ENCODE data around the gene TK2. TPM values are rescaled to one million over a fixed set of nuclear protein-coding genes. Genes with fewer than 3 reads are reported as not detected.
A peak's percentile ranks its signal among the peaks of the same experiment; 100 is the strongest.
"Not testable (repeated sequence)": the region's sequence is repeated elsewhere in the genome, so short reads cannot be mapped to it uniquely, and the experiment has no call there.

Gene TK2
- 36.1 TPM for total RNA-seq
- long read RNA-seq, full-length matches to known transcripts: 31 of 37 reads
- long read RNA-seq, partial matches to known transcripts: 2 of 37 reads
- long read RNA-seq, other reads (novel, unspliced or antisense): 4 of 37 reads

DNA sequence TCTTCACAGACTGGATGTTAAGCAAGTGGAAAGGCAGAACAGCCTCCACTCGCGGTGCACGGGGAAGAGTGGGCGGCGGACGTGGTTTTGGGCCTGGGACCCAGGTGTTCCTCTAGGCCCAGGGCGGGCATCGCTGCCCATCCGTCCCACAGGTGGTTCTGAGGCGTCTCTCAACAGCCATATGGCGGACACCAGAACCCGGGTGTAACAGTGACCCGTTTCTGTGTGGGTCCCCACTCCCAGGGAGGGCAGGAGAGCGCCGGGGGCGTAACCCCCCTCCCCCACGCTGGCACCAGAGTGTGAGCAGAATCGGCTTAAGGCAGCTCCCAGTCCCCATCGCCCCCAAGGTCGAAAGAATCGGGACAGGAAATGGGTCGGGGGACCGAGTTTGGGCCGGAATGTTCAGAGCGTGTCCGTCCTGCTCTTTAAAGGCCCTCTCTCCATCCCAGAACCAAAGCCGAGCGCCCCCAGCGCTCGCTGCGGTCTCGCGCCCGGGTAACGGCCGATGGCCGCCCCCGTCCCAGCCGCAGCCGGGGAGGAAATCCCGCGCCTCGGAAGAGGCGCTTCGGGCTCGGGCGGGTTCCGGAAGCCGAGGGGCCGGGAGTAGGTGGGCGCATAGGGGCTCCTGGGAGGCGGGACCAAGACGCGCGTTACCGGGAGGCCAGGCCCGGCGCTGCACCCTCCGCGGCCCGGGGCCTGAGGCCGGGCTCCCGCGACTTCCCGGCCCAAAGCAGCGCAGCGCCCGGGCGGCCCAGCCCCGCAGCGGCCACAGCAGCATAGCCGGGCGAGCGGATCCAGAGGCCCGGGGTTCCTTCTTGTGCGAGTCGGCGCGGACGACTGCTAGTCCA, at the start of gene TK2:
Gene TK2 (minus strand): TSS at position 839 of the 848 bp plus-strand sequence. CDS start 61 bp downstream, at position 778.
- H3K27ac ChIP-seq: peak within 1 kb of the TSS; percentile 97
- peak; percentile 87 for DNase-seq
- peak; percentile 70 for ATAC-seq
- TF ChIP-seq, protein P1, sequence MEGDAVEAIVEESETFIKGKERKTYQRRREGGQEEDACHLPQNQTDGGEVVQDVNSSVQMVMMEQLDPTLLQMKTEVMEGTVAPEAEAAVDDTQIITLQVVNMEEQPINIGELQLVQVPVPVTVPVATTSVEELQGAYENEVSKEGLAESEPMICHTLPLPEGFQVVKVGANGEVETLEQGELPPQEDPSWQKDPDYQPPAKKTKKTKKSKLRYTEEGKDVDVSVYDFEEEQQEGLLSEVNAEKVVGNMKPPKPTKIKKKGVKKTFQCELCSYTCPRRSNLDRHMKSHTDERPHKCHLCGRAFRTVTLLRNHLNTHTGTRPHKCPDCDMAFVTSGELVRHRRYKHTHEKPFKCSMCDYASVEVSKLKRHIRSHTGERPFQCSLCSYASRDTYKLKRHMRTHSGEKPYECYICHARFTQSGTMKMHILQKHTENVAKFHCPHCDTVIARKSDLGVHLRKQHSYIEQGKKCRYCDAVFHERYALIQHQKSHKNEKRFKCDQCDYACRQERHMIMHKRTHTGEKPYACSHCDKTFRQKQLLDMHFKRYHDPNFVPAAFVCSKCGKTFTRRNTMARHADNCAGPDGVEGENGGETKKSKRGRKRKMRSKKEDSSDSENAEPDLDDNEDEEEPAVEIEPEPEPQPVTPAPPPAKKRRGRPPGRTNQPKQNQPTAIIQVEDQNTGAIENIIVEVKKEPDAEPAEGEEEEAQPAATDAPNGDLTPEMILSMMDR (IDR thresholded peaks at IDR 0.05): peak; percentile 35
- H3K4me3 ChIP-seq: peak within 1 kb of the TSS; percentile 75
- peaks cover 6% of the 10 kb centered on the region for H3K36me3 ChIP-seq
- intact Hi-C loops (cut with DNase I): no loop called here
- H3K9me3 ChIP-seq: no peaks in the 10 kb centered on the region
- peaks cover 42% of the 10 kb centered on the region for H3K4me1 ChIP-seq
- H3K27me3 ChIP-seq: no peaks in the 10 kb centered on the region

DNA sequence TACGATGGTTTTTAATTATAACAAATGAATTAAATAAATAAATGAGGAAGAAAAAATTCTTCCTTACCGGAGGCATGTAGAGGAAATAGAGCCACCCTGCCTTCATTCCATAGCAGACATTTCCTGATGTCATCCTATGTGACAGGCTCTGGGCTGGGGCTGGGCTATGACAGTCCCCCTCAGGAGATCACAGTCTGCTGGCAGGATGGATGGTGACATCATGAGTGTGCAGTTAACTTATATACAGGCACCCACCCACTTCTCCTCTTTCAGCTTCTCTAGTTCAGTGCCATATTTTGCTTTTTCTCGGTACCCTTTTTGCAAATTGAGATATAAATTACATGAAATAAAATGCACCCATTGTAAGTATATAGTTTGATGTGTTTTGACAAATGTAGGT, 48.2 kb upstream of the TK2 start:
- Histone ChIP-seq H3K36me3 (no peaks in the 10 kb centered on the region), H3K4me1 (no peaks in the 10 kb centered on the region), H3K27me3 (no peaks in the 10 kb centered on the region), H3K9me3 (no peaks in the 10 kb centered on the region), H3K27ac (no peak overlapping the region), H3K4me3 (no peak overlapping the region)
- no peak for ATAC-seq
- TF ChIP-seq, protein P1 (IDR thresholded peaks at IDR 0.05): no peak
- intact Hi-C loops (cut with DNase I): no loop called here
- no peak for DNase-seq

DNA sequence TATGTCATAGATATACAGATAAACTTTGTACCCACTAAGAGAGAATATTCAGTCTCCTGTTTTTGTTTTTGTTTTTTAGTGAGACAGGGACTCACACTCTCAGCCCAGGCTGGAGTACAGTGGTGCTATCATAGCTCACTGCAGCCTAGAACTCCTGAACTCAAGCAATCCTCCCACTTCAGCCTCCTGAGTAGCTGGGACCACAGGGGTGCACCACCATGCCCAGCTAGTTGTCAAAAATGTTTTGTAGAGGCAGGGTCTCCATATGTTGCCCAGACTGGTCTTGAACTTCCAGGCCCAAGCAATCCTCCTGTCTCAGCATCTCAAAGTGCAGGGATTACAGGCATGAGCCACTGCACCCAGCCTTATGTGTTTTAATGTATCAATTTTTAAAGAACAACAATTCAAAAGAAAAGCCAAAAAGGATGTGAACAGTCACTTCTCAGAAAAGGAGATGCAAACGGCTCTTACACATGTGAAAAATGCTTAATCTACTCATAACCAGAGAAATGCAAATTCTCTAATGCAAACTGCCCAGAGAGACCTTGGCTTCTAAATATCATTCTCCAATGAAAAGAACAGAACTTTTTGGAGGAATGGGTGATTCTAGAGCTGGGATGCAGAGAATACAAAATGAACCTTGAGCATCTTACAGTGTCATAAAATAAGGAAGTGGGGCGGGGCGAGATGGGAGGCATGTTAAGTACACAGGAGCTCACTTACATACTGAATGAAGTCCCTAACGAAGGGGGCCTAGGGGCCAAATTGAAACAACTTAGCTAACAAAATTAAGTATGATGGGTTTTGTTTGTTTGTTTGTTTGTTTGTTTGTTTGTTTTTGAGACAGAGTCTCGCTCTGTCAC, 47.3 kb upstream of the TK2 start:
- H3K27me3 ChIP-seq: no peaks in the 10 kb centered on the region
- H3K4me1 ChIP-seq: no peaks in the 10 kb centered on the region
- DNase-seq (no peak), ATAC-seq (no peak)
- intact Hi-C loops (cut with DNase I): no loop called here
- no peaks in the 10 kb centered on the region for H3K36me3 ChIP-seq
- H3K27ac ChIP-seq: no peak overlapping the region
- TF ChIP-seq, protein P1 (IDR thresholded peaks at IDR 0.05): no peak
- no peaks in the 10 kb centered on the region for H3K9me3 ChIP-seq
- no peak overlapping the region for H3K4me3 ChIP-seq

DNA sequence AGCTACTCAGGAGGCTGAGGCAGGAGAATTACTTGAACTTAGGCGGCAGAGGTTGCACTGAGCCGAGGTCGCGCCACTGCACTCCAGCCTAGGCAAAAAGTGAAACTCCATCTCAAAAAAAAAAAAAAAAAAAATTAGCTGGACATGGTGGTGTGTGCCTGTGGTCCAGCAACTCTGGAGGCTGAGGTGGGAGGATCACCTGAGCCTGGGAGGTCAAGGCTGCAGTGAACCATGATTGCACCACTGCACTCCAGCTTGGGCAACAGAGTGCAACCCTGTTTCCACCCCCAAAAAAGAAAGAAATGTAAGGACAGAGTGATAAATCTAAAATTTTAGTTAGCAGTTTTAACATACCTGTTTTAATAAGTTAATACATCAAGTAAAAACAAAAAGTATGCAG, 46.6 kb upstream of the TK2 start:
- H3K27me3 ChIP-seq; DNase-seq; ATAC-seq; H3K36me3 ChIP-seq; H3K9me3 ChIP-seq; H3K4me1 ChIP-seq; H3K4me3 ChIP-seq; intact Hi-C loops (cut with DNase I); H3K27ac ChIP-seq: not testable (repeated sequence)

DNA sequence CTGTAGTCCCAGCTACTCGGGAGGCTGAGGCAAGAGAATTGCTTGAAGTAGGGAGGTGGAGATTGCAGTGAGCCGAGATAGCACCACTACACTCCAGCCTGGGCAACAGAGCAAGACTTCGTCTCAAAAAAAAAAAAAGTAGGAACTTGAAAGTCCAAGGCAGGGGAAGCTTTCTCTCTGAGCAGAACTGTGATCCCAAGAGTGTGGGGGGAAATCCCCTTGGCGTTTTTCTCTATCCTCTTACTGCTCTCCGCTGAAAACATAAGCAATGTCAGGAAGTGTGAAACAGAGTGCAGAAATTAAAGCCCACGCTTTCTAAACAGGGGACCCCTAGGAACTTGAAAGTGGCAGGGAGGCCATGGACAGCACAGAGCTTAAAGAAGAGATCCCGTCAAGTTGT, 44.8 kb upstream of the TK2 start:
- no peaks in the 10 kb centered on the region for H3K4me1 ChIP-seq
- intact Hi-C loops (cut with DNase I): no loop called here
- H3K27ac ChIP-seq: no peak overlapping the region
- TF ChIP-seq, protein P1 (IDR thresholded peaks at IDR 0.05): no peak
- H3K4me3 ChIP-seq: no peak overlapping the region
- no peaks in the 10 kb centered on the region for H3K36me3 ChIP-seq
- ATAC-seq (peak; percentile 23), DNase-seq (no peak)
- H3K9me3 ChIP-seq: no peaks in the 10 kb centered on the region
- no peaks in the 10 kb centered on the region for H3K27me3 ChIP-seq

DNA sequence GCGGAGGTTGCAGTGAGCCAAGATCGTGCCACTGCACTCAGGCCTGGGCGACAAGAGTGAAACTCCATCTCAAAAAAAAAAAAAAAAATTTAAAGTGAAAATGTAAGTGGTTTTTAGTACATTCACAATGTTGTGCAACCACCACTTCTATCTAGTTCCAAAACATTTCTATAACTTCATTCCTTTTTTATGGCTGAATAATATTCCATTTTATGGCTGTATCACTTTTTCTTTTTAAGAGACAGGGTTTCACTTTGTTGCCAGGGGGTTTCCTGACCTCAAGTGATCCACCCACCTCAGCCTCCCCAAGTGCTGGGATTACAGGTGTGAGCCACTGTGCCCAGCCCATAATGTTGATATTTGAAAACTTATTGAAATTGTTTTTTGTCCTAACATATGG, 42.9 kb upstream of the TK2 start:
- H3K4me3 ChIP-seq: no peak overlapping the region
- no peak for ATAC-seq
- intact Hi-C loops (cut with DNase I): no loop called here

More for the DNA sequence above, 42.9 kb upstream of the TK2 start:
- no peaks in the 10 kb centered on the region for H3K27me3 ChIP-seq
- no peak for DNase-seq
- TF ChIP-seq, protein P1 (IDR thresholded peaks at IDR 0.05): no peak
- H3K9me3 ChIP-seq: no peaks in the 10 kb centered on the region
- H3K27ac ChIP-seq: no peak overlapping the region
- H3K4me1 ChIP-seq: no peaks in the 10 kb centered on the region
- no peaks in the 10 kb centered on the region for H3K36me3 ChIP-seq
